Measurements from ENCODE around the gene THBS3. TPM values are rescaled to one million over a fixed set of nuclear protein-coding genes. Genes with fewer than 3 reads are reported as not detected.

The THBS3 gene
- total and polyA plus RNA-seq, 2 of the 13 experiments (the other 11 are each of a cell fraction or from before 2014, with no cell fraction given), result 0.86 to 3.6 TPM

GRCh38 chr1:155172732-155173477 is 34.8 kb downstream of the THBS3 start, which contains the start of gene KRTCAP2:
Gene KRTCAP2, minus strand, starts transcription at chr1:155173304. Its CDS starts 80 bp downstream, at chr1:155173224.
- peak within 1 kb of the TSS; percentile 80 for H3K9ac ChIP-seq (ENCODE audit: insufficient read depth, low read depth, low read length)
- 1% methylated on average over 20 of the region's 57 CpGs for WGBS (ENCODE audit: low lambda C conversion rate)
- ChIA-PET POLR2A (interaction anchor here (0.9 to 2.2 kb wide), 14 partner anchors 21 to 218 kb away, joined by 3 to 30 read pairs (median 6); partner anchors contain the start of genes DPM3 and SLC50A1), CTCF (ENCODE audit: low intra/inter-chr PET ratio, low total read pairs) (interaction anchor here (1.2 kb wide), 2 partner anchors 34 to 87 kb away, joined by 3 read pairs; no protein-coding TSS in a partner anchor)
- FAIRE-seq (peak; percentile 88), ATAC-seq (peak; percentile 78), DNase-seq (ENCODE audit: low spot score) (peak; percentile 93)
- H3K36me3 ChIP-seq (replicated peaks in 1 of 2; ENCODE audit: control insufficient read depth in 1 of 2, insufficient read depth in 2 of 2, low read length in 2 of 2), result peaks cover 0 to 12% of the 10 kb centered on the region in 2 experiments; a peak in 2 of 5 replicates
- H4K20me1 ChIP-seq (ENCODE audit: insufficient read depth, low read length), result no peaks in the 10 kb centered on the region
- TSS peak; percentile 75 for BruUV-seq (replicated peaks)
- H2AFZ ChIP-seq (ENCODE audit: low read length), result no peak within 1 kb of the TSS
- no peaks in the 10 kb centered on the region for H3K9me3 ChIP-seq (ENCODE audit: low read length)
- H3K4me1 ChIP-seq (ENCODE audit: insufficient read depth, low read length), result peaks cover 43% of the 10 kb centered on the region
- peak within 1 kb of the TSS; percentile 71 to 92 (median 79) for H3K4me3 ChIP-seq (replicated peaks in 1 of 3; ENCODE audit: insufficient read depth in 1 of 3, low read depth in 2 of 3, low read length in 3 of 3)
- peak within 1 kb of the TSS; percentile 73 for H3K27ac ChIP-seq (ENCODE audit: extremely low read length, insufficient read depth, low read length)
- peaks cover 10% of the 10 kb centered on the region for H3K79me2 ChIP-seq (ENCODE audit: insufficient read depth, low read length)
- peak within 1 kb of the TSS; percentile 83 for H3K4me2 ChIP-seq (ENCODE audit: low read depth, low read length)
- intact Hi-C loops (cut with micrococcal nuclease; ENCODE audit: unreplicated experiment) (no loop called here), in situ Hi-C loops (cut with HindIII; ENCODE audit: extremely low pct_ligation_motif_present, low pct_unique_long_range_greater_than_20kb) (no loop called here)
- H3K27me3 ChIP-seq (ENCODE audit: control insufficient read depth in 1 of 2, insufficient read depth in 2 of 2, low read length in 2 of 2), result 0 out of 5 replicates have a peak, but pooled peaks cover 0 to 1% of the 10 kb centered on the region in 2 experiments
- no peak for TF ChIP-seq ZNF724P (CRISPR knock-in tag; IDR thresholded peaks at IDR 0.05; ENCODE audit: borderline replicate concordance)
- TF ChIP-seq ZBTB49 (CRISPR knock-in tag; IDR thresholded peaks at IDR 0.05; ENCODE audit: borderline replicate concordance), result no peak
- peak; percentile 53; the same call in 1 of the 2 replicates for TF ChIP-seq KMT2B (CRISPR knock-in tag; IDR thresholded peaks at IDR 0.05)
- TF ChIP-seq ATF3 (CRISPR knock-in tag; IDR thresholded peaks at IDR 0.05), result no peak
- TF ChIP-seq THAP7 (CRISPR knock-in tag; IDR thresholded peaks at IDR 0.05), result peak; percentile 85; the same call in 1 of the 2 replicates
- TF ChIP-seq FOSL1 (CRISPR knock-in tag; IDR thresholded peaks at IDR 0.05; ENCODE audit: borderline replicate concordance), result no peak
- TF ChIP-seq TBX2 (CRISPR knock-in tag; IDR thresholded peaks at IDR 0.05; ENCODE audit: borderline replicate concordance), result peak; percentile 76
- TF ChIP-seq ZSCAN20 (CRISPR knock-in tag; IDR thresholded peaks at IDR 0.05; ENCODE audit: borderline replicate concordance), result no peak
- peak; percentile 80 for TF ChIP-seq GMEB1 (CRISPR knock-in tag; IDR thresholded peaks at IDR 0.05; ENCODE audit: borderline replicate concordance)
- no peak for TF ChIP-seq EHMT2 (IDR thresholded peaks at IDR 0.05; ENCODE audit: borderline replicate concordance, low read depth, low read length)
- no peak for TF ChIP-seq ZNF761 (CRISPR knock-in tag; conservative IDR thresholded peaks at IDR 0.05)
- TF ChIP-seq KLF16 (CRISPR knock-in tag; IDR thresholded peaks at IDR 0.05), result peak in 1 of 2 experiments; percentile 70; a peak in 1 of 4 replicates
- no peak for TF ChIP-seq ZNF33B (CRISPR knock-in tag; IDR thresholded peaks at IDR 0.05)
- TF ChIP-seq ZMAT5 (CRISPR knock-in tag; IDR thresholded peaks at IDR 0.05; ENCODE audit: borderline replicate concordance, low read depth), result no peak
- no peak for TF ChIP-seq ZFAT (CRISPR knock-in tag; conservative IDR thresholded peaks at IDR 0.05)
- peak; percentile 72 for TF ChIP-seq ZNF709 (CRISPR knock-in tag; IDR thresholded peaks at IDR 0.05)
- TF ChIP-seq ISL2 (CRISPR knock-in tag; IDR thresholded peaks at IDR 0.05), result 0 out of 2 replicates have a peak, but pooled peaks have one; percentile 44
